GM23338 (cell line): Measurements from ENCODE around the gene MED13. TPM values are rescaled to one million over a fixed set of nuclear protein-coding genes. Genes with fewer than 3 reads are reported as not detected.

ENCODE experiments used
- ATAC-seq: fragments of 200-7000 bp; cut with Tn5 transposase; 3 replicates; pipeline ENCODE4 v1.9.1; 2020
- DNase-seq: peaks from one replicate; pipeline ENCODE4 v3.0.0-alpha.2; 2015; ENCODE audit warnings: low spot score
- H2AFZ ChIP-seq: fragments of 200-600 bp; sonication (generic); 2 replicates; pipeline ENCODE4 v1.8.0; 2016; ENCODE audit warnings: antibody characterized with exemption, mild to moderate bottlenecking, moderate library complexity
- H3F3A ChIP-seq: fragments of 200-600 bp; sonication (generic); replicated peaks from 2 replicates; pipeline ENCODE4 v1.8.0; 2017; ENCODE audit warnings: antibody characterized with exemption, mixed run types, low read depth
- H3K27ac ChIP-seq: fragments of 200-600 bp; sonication (generic); 2 replicates; pipeline ENCODE4 v1.6.1; 2016; ENCODE audit warnings: low read depth
- H3K27me3 ChIP-seq: fragments of 200-600 bp; sonication (generic); 2 replicates; pipeline ENCODE4 v1.8.0; 2016; ENCODE audit warnings: mild to moderate bottlenecking, mixed run types, moderate library complexity; ENCODE audit not compliant: insufficient read depth
- H3K36me3 ChIP-seq: fragments of 200-600 bp; sonication (generic); 2 replicates; pipeline ENCODE4 v1.8.0; 2016; ENCODE audit warnings: mild to moderate bottlenecking; ENCODE audit not compliant: insufficient read depth
- H3K4me1 ChIP-seq: fragments of 200-600 bp; sonication (generic); 2 replicates; pipeline ENCODE4 v1.8.0; 2016; ENCODE audit warnings: mild to moderate bottlenecking, moderate library complexity; ENCODE audit not compliant: insufficient read depth
- H3K4me2 ChIP-seq: fragments of 200-600 bp; sonication (generic); 2 replicates; pipeline ENCODE4 v1.7.1; 2017; ENCODE audit warnings: mixed run types
- H3K4me3 ChIP-seq: fragments of 200-600 bp; sonication (generic); 2 replicates; pipeline ENCODE4 v1.6.1; 2016; ENCODE audit warnings: mixed run types
- H3K79me2 ChIP-seq: fragments of 200-600 bp; sonication (generic); replicated peaks from 2 replicates; pipeline ENCODE4 v1.8.0; 2017; ENCODE audit warnings: mild to moderate bottlenecking; ENCODE audit not compliant: insufficient read depth
- H3K9me2 ChIP-seq: fragments of 200-600 bp; sonication (generic); 2 replicates; pipeline ENCODE4 v1.8.0; 2017; ENCODE audit not compliant: insufficient read depth
- H4K20me1 ChIP-seq: fragments of 200-600 bp; sonication (generic); replicated peaks from 2 replicates; pipeline ENCODE4 v1.8.0; 2017; ENCODE audit warnings: mild to moderate bottlenecking; ENCODE audit not compliant: insufficient read depth
- H3K27ac Mint-ChIP-seq: 2 replicates; pipeline ENCODE4 v1.8.0; 2020; ENCODE audit warnings: inconsistent platforms, mild to moderate bottlenecking, moderate library complexity, mixed read lengths
- H3K27me3 Mint-ChIP-seq: 3 replicates; pipeline ENCODE4 v1.8.0; 2022; ENCODE audit warnings: low read depth, mild to moderate bottlenecking, moderate library complexity, mixed read lengths, inconsistent platforms; ENCODE audit not compliant: insufficient read depth, poor library complexity
- H3K36me3 Mint-ChIP-seq: 3 replicates; pipeline ENCODE4 v1.8.0; 2021; ENCODE audit warnings: low read depth, mild to moderate bottlenecking, inconsistent platforms, moderate library complexity, mixed read lengths
- H3K4me1 Mint-ChIP-seq: 3 replicates; pipeline ENCODE4 v1.8.0; 2020; ENCODE audit warnings: mild to moderate bottlenecking, inconsistent platforms, mixed read lengths
- H3K4me3 Mint-ChIP-seq: 3 replicates; pipeline ENCODE4 v1.8.0; 2021; ENCODE audit warnings: moderate library complexity, mild to moderate bottlenecking, inconsistent platforms, mixed read lengths
- H3K9me3 Mint-ChIP-seq: 3 replicates; pipeline ENCODE4 v1.8.0; 2020; ENCODE audit warnings: moderate library complexity, mild to moderate bottlenecking, inconsistent platforms, mixed read lengths
- CREB1 ChIP-seq: fragments of 250-450 bp; sonication (Bioruptor Pico); IDR thresholded peaks from 2 replicates; pipeline ENCODE4 v1.5.0; 2020; ENCODE audit warnings: low read depth, mild to moderate bottlenecking, moderate library complexity
- EZH2 ChIP-seq: fragments of 200-600 bp; sonication (generic); IDR thresholded peaks from one replicate; pipeline ENCODE4 v1.8.0; 2017; ENCODE audit warnings: antibody characterized with exemption, mild to moderate bottlenecking, low read depth; ENCODE audit not compliant: unreplicated experiment
- EZH2phosphoT487 ChIP-seq: fragments of 200-600 bp; sonication (generic); IDR thresholded peaks from one replicate; pipeline ENCODE4 v1.8.1; 2018; ENCODE audit warnings: antibody characterized with exemption; ENCODE audit not compliant: unreplicated experiment
- POLR2AphosphoS5 ChIP-seq: IDR thresholded peaks from 2 replicates; pipeline ENCODE4 v1.6.1; 2016; ENCODE audit warnings: antibody characterized with exemption, low read depth
- STAT1 ChIP-seq: IDR thresholded peaks from one replicate; pipeline ENCODE4 v1.6.1; 2016; ENCODE audit warnings: antibody characterized with exemption; ENCODE audit not compliant: unreplicated experiment
- ZNF331 ChIP-seq: fragments of 250-450 bp; sonication (Bioruptor Pico); IDR thresholded peaks from 2 replicates; pipeline ENCODE4 v1.5.0; 2020; ENCODE audit warnings: low read depth, mild to moderate bottlenecking, moderate library complexity
- polyA plus RNA-seq: library from polyadenylated mRNA; unstranded; fragments of >200 nt; fragmentation: Nextera tagmentation; extraction: Ambion mirVana; gene quantifications from 2 replicates; pipeline ENCODE4 v1.2.1, GENCODE V29; 2016
- total RNA-seq: library from RNA; depleted of rRNA; stranded (reverse); fragments of >200 nt; shearing (Covaris generic); gene quantifications from 2 replicates; pipeline ENCODE4 v1.2.3, GENCODE V29; 2014
- TF ChIP-seq, protein P1 (sequence below): fragments of 250-450 bp; sonication (Bioruptor Pico); IDR thresholded peaks from 2 replicates; pipeline ENCODE4 v1.5.0; 2020; ENCODE audit warnings: mild to moderate bottlenecking, moderate library complexity
- TF ChIP-seq, protein P2 (sequence below): IDR thresholded peaks from one replicate; pipeline ENCODE4 v1.6.1; 2018; ENCODE audit warnings: antibody characterized with exemption; ENCODE audit not compliant: unreplicated experiment

Gene MED13
- total and polyA plus RNA-seq, 2 experiments from 2014 or later = 13.0 to 45.8 TPM

DNA sequence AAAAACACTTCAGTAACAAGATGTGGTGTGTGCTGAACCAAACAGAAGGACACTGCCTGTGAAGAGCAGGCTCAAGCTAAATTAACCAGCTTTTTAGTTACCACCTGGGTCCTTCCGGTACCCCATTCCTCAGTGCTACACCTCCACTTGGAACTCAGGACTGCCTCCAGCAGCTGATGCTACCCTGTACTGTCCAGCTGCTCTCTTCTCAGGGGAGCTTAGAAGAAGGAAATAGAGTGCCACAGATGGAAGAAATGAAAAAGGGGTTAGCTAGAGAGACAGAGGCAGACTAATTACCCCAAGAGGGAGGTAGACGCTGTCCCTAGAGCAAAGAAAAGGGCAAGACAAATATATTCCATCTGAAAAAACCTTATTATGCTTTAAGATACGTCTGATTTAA, 5.7 kb downstream of the MED13 start:
- Histone ChIP-seq H2AFZ (no peak overlapping the region), H3K36me3 (peaks cover 13% of the 10 kb centered on the region; the same call in 1 of the 2 replicates), H4K20me1 (peaks cover 49% of the 10 kb centered on the region), H3K4me3 (no peak overlapping the region), H3K79me2 (peaks cover 100% of the 10 kb centered on the region), H3K9me2 (no peaks in the 10 kb centered on the region), H3K27me3 (no peaks in the 10 kb centered on the region), H3F3A (no peaks in the 10 kb centered on the region), H3K4me2 (no peak overlapping the region), H3K27ac (peak overlapping the region; percentile 58; the same call in 1 of the 2 replicates), H3K4me1 (peaks cover 26% of the 10 kb centered on the region)
- Mint-ChIP-seq H3K27ac (peak overlapping the region; percentile 6; the same call in 1 of the 2 replicates), H3K36me3 (peaks cover 34% of the 10 kb centered on the region), H3K27me3 (no peaks in the 10 kb centered on the region), H3K9me3 (no peaks in the 10 kb centered on the region), H3K4me1 (peaks cover 38% of the 10 kb centered on the region), H3K4me3 (no peak overlapping the region)
- no peak for DNase-seq
- TF ChIP-seq, protein P1, sequence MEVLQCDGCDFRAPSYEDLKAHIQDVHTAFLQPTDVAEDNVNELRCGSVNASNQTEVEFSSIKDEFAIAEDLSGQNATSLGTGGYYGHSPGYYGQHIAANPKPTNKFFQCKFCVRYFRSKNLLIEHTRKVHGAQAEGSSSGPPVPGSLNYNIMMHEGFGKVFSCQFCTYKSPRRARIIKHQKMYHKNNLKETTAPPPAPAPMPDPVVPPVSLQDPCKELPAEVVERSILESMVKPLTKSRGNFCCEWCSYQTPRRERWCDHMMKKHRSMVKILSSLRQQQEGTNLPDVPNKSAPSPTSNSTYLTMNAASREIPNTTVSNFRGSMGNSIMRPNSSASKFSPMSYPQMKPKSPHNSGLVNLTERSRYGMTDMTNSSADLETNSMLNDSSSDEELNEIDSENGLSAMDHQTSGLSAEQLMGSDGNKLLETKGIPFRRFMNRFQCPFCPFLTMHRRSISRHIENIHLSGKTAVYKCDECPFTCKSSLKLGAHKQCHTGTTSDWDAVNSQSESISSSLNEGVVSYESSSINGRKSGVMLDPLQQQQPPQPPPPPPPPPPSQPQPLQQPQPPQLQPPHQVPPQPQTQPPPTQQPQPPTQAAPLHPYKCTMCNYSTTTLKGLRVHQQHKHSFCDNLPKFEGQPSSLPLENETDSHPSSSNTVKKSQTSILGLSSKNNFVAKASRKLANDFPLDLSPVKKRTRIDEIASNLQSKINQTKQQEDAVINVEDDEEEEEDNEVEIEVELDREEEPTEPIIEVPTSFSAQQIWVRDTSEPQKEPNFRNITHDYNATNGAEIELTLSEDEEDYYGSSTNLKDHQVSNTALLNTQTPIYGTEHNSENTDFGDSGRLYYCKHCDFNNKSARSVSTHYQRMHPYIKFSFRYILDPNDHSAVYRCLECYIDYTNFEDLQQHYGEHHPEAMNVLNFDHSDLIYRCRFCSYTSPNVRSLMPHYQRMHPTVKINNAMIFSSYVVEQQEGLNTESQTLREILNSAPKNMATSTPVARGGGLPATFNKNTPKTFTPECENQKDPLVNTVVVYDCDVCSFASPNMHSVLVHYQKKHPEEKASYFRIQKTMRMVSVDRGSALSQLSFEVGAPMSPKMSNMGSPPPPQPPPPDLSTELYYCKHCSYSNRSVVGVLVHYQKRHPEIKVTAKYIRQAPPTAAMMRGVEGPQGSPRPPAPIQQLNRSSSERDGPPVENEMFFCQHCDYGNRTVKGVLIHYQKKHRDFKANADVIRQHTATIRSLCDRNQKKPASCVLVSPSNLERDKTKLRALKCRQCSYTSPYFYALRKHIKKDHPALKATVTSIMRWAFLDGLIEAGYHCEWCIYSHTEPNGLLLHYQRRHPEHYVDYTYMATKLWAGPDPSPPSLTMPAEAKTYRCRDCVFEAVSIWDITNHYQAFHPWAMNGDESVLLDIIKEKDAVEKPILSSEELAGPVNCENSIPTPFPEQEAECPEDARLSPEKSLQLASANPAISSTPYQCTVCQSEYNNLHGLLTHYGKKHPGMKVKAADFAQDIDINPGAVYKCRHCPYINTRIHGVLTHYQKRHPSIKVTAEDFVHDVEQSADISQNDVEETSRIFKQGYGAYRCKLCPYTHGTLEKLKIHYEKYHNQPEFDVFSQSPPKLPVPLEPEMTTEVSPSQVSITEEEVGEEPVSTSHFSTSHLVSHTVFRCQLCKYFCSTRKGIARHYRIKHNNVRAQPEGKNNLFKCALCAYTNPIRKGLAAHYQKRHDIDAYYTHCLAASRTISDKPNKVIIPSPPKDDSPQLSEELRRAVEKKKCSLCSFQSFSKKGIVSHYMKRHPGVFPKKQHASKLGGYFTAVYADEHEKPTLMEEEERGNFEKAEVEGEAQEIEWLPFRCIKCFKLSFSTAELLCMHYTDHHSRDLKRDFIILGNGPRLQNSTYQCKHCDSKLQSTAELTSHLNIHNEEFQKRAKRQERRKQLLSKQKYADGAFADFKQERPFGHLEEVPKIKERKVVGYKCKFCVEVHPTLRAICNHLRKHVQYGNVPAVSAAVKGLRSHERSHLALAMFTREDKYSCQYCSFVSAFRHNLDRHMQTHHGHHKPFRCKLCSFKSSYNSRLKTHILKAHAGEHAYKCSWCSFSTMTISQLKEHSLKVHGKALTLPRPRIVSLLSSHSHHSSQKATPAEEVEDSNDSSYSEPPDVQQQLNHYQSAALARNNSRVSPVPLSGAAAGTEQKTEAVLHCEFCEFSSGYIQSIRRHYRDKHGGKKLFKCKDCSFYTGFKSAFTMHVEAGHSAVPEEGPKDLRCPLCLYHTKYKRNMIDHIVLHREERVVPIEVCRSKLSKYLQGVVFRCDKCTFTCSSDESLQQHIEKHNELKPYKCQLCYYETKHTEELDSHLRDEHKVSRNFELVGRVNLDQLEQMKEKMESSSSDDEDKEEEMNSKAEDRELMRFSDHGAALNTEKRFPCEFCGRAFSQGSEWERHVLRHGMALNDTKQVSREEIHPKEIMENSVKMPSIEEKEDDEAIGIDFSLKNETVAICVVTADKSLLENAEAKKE = no peak
- no peak for TF ChIP-seq EZH2
- no peak for TF ChIP-seq ZNF331 (CRISPR knock-in tag)
- peak; percentile 33; the same call in 2 of the 3 replicates for ATAC-seq

DNA sequence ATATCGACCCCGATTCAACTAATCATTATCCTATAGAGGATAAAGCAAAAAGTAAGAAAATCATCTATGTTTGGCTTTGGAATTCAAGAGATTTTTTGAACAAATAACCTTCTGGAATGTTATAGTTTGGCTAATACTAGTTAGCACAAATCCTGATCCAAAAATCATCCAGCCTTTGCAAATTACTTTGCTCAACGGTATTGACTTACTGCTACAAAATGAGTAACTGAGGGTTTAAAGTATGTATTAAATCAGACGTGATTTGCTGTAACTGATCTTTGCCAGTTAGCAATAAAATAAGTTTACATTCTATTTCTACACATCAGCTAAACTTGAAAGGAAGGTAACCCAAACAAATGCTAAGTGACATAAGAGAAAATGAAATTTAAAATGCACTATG, 6.5 kb downstream of the MED13 start:
- H3K4me3 ChIP-seq = no peak overlapping the region
- no peaks in the 10 kb centered on the region for H3K9me2 ChIP-seq
- DNase-seq (no peak), ATAC-seq (no peak)
- Mint-ChIP-seq H3K36me3 (peaks cover 33% of the 10 kb centered on the region), H3K4me3 (no peak overlapping the region), H3K9me3 (no peaks in the 10 kb centered on the region), H3K27ac (no peak overlapping the region), H3K4me1 (peaks cover 35% of the 10 kb centered on the region), H3K27me3 (no peaks in the 10 kb centered on the region)
- no peak overlapping the region for H3K27ac ChIP-seq
- H4K20me1 ChIP-seq = peaks cover 46% of the 10 kb centered on the region
- peaks cover 100% of the 10 kb centered on the region for H3K79me2 ChIP-seq
- H2AFZ ChIP-seq = no peak overlapping the region
- H3K4me2 ChIP-seq = no peak overlapping the region
- peaks cover 18% of the 10 kb centered on the region for H3K4me1 ChIP-seq
- H3F3A ChIP-seq = no peaks in the 10 kb centered on the region
- no peaks in the 10 kb centered on the region for H3K27me3 ChIP-seq
- H3K36me3 ChIP-seq = peaks cover 13% of the 10 kb centered on the region; the same call in 1 of the 2 replicates
- TF ChIP-seq STAT1 = no peak
- TF ChIP-seq POLR2AphosphoS5 = no peak
- no peak for TF ChIP-seq ZNF331 (CRISPR knock-in tag)
- TF ChIP-seq EZH2phosphoT487 = no peak
- TF ChIP-seq CREB1 = no peak
- TF ChIP-seq, protein P2, sequence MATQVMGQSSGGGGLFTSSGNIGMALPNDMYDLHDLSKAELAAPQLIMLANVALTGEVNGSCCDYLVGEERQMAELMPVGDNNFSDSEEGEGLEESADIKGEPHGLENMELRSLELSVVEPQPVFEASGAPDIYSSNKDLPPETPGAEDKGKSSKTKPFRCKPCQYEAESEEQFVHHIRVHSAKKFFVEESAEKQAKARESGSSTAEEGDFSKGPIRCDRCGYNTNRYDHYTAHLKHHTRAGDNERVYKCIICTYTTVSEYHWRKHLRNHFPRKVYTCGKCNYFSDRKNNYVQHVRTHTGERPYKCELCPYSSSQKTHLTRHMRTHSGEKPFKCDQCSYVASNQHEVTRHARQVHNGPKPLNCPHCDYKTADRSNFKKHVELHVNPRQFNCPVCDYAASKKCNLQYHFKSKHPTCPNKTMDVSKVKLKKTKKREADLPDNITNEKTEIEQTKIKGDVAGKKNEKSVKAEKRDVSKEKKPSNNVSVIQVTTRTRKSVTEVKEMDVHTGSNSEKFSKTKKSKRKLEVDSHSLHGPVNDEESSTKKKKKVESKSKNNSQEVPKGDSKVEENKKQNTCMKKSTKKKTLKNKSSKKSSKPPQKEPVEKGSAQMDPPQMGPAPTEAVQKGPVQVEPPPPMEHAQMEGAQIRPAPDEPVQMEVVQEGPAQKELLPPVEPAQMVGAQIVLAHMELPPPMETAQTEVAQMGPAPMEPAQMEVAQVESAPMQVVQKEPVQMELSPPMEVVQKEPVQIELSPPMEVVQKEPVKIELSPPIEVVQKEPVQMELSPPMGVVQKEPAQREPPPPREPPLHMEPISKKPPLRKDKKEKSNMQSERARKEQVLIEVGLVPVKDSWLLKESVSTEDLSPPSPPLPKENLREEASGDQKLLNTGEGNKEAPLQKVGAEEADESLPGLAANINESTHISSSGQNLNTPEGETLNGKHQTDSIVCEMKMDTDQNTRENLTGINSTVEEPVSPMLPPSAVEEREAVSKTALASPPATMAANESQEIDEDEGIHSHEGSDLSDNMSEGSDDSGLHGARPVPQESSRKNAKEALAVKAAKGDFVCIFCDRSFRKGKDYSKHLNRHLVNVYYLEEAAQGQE = no peak
